SK-MEL-5 (cell line): ENCODE measurements around the gene SLC47A2. TPM values are rescaled to one million over a fixed set of nuclear protein-coding genes. Genes with fewer than 3 reads are reported as not detected.
"Not testable (repeated sequence)": the region's sequence is repeated elsewhere in the genome, so short reads cannot be mapped to it uniquely, and the experiment has no call there.

Source experiments
- DNase-seq: peaks from one replicate; pipeline ENCODE4 v3.0.0-alpha.2; 2016; ENCODE audit warnings: low read depth, low spot score
- in situ Hi-C: cut with HindIII; loops from 2 replicates; pipeline ENCODE4 v1.10.0; 2016; ENCODE audit warnings: low sequenced_read_pairs, high pct_unique_total_duplicates, low pct_unique_long_range_greater_than_20kb
- polyA plus RNA-seq, 2 experiments: library from polyadenylated mRNA; depleted of rRNA; stranded (reverse); fragments of >200 nt; gene quantifications; 2 replicates each; pipeline ENCODE4 v1.2.3, GENCODE V29; 2015
- total RNA-seq: library from RNA; depleted of rRNA; stranded (reverse); fragments of >200 nt; shearing (Covaris generic); gene quantifications from 2 replicates; pipeline ENCODE4 v1.2.3, GENCODE V29; 2014; rRNA removed

The SLC47A2 gene
- not detected in 2 replicates for total RNA-seq
- polyA plus RNA-seq (2015; cell fraction: cytosol; rRNA removed) = not detected in 2 replicates
- polyA plus RNA-seq (2015; cell fraction: nucleus; rRNA removed) = not detected in 2 replicates

GRCh38 chr17:19716108-19717030, at the start of gene SLC47A2:
Gene SLC47A2, minus strand, starts transcription at chr17:19716584. Its CDS starts 29 bp downstream, at chr17:19716555.
- no peak for DNase-seq
- in situ Hi-C loops = no loop called here

GRCh38 chr17:19766016-19766415, 49.6 kb upstream of the SLC47A2 start:
- in situ Hi-C loops = no loop called here
- no peak for DNase-seq

GRCh38 chr17:19763991-19764390, 47.6 kb upstream of the SLC47A2 start:
- DNase-seq, in situ Hi-C loops: not testable (repeated sequence)

GRCh38 chr17:19763416-19763815, 47.0 kb upstream of the SLC47A2 start:
- in situ Hi-C loops = no loop called here
- DNase-seq = no peak

- in situ Hi-C loops = no loop called here
- DNase-seq = peak; percentile 72
Measured at GRCh38 chr17:19762515-19762961, 46.2 kb upstream of the SLC47A2 start.

- in situ Hi-C loops = no loop called here
- DNase-seq = no peak
Measured at GRCh38 chr17:19760746-19761145, 44.4 kb upstream of the SLC47A2 start.

- in situ Hi-C loops = no loop called here
- no peak for DNase-seq
Measured at GRCh38 chr17:19759568-19760549, 43.5 kb upstream of the SLC47A2 start.

- DNase-seq = no peak
- in situ Hi-C loops = no loop called here
Measured at GRCh38 chr17:19757536-19758180, 41.3 kb upstream of the SLC47A2 start.

GRCh38 chr17:19756546-19756945, 40.2 kb upstream of the SLC47A2 start:
- no peak for DNase-seq
- in situ Hi-C loops = no loop called here

- no peak for DNase-seq
- in situ Hi-C loops = no loop called here
Measured at GRCh38 chr17:19755821-19756510, 39.6 kb upstream of the SLC47A2 start.

GRCh38 chr17:19755392-19755791, 39.0 kb upstream of the SLC47A2 start:
- in situ Hi-C loops = no loop called here
- DNase-seq = no peak

GRCh38 chr17:19753661-19754463, 37.5 kb upstream of the SLC47A2 start:
- peak; percentile 66 for DNase-seq
- in situ Hi-C loops = no loop called here

- in situ Hi-C loops = no loop called here
- peak; percentile 44 for DNase-seq
Measured at GRCh38 chr17:19753051-19753509, 36.7 kb upstream of the SLC47A2 start.

GRCh38 chr17:19752216-19753050, 36.0 kb upstream of the SLC47A2 start:
- in situ Hi-C loops = no loop called here
- peak; percentile 14 for DNase-seq

GRCh38 chr17:19750835-19751234, 34.5 kb upstream of the SLC47A2 start:
- DNase-seq = no peak
- in situ Hi-C loops = no loop called here
